Measurements from ENCODE around the gene FSIP1.

The FSIP1 gene

DNA sequence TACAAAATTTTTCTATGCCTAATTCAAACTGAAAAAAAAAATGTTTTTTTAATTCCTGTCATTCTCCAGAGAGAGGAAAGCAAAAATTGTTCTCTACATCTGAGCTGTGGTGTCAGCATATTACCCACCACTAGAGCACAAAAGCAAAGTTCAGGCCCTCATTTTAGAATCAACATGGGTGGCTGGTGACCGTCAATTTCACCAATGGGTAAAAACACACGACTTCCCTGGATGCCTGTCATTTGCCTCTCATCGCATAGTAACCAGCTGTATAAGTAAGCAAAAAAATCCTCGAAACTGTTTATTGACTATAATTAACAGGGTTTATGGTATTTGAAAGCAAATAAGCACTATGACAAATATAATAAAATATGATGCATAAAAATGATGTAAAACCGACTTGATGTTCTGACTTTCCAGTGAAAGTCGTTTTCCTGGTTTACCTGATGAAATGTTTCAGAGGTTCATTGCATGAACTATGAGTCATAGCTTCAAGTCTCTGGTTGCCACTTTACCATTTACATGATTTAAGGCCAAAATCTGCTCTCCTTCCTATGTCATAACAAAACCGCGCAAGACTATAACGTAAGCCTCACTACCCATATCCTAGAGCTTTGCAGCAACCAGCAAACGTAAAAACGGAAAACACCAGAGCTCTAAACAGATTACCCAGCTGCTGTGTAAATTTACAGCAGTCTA is 141.3 kb downstream of the FSIP1 start:
- DNase-seq: peak; percentile 22
- Histone ChIP-seq H4K91ac (ENCODE audit: low read length) (no peak overlapping the region), H2BK120ac (ENCODE audit: low read depth, low read length) (no peak overlapping the region), H3K4me3 (ENCODE audit: insufficient read depth in 1 of 2, low read depth in 1 of 2, low read length in 2 of 2) (no peak overlapping the region), H3K4me2 (ENCODE audit: low read length, poor library complexity, severe bottlenecking) (no peak overlapping the region), H3K4ac (ENCODE audit: low read depth in 1 of 2, low read length in 2 of 2) (no peak overlapping the region), H4K8ac (ENCODE audit: low read length) (no peak overlapping the region), H2BK15ac (ENCODE audit: low read depth, poor library complexity, severe bottlenecking) (no peak overlapping the region), H3K9ac (ENCODE audit: low read length) (no peak overlapping the region), H2AK5ac (ENCODE audit: low read length, severe bottlenecking) (no peak overlapping the region), H3K36me3 (ENCODE audit: control insufficient read depth in 1 of 2, insufficient read depth in 2 of 2, low read depth in 1 of 2, low read length in 2 of 2) (no peaks in the 10 kb centered on the region), H3K23ac (ENCODE audit: low read length in 2 of 2) (no peak overlapping the region), H3K18ac (ENCODE audit: low read depth in 1 of 2, low read length in 2 of 2) (no peak overlapping the region), H3K14ac (ENCODE audit: low read length in 2 of 2) (no peak overlapping the region), H2BK5ac (ENCODE audit: low read depth, low read length, poor library complexity, severe bottlenecking) (no peak overlapping the region), H3K27ac (ENCODE audit: low read length, poor library complexity, severe bottlenecking) (peak overlapping the region; percentile 20), H3K27me3 (ENCODE audit: control insufficient read depth in 1 of 2, insufficient read depth in 1 of 2, low read length in 2 of 2) (no peaks in the 10 kb centered on the region), H2BK12ac (ENCODE audit: low read length in 2 of 2) (no peak overlapping the region), H2AFZ (ENCODE audit: low read depth, low read length) (no peak overlapping the region), H3K79me1 (replicated peaks; ENCODE audit: low read length, poor library complexity, severe bottlenecking) (no peaks in the 10 kb centered on the region), H3K9me3 (ENCODE audit: control insufficient read depth, low read length) (no peaks in the 10 kb centered on the region), H3K4me1 (ENCODE audit: control insufficient read depth, insufficient read depth, low read depth, low read length) (peaks cover 7% of the 10 kb centered on the region)
- WGBS: 84% methylated on average over 9 of the region's 11 CpGs

DNA sequence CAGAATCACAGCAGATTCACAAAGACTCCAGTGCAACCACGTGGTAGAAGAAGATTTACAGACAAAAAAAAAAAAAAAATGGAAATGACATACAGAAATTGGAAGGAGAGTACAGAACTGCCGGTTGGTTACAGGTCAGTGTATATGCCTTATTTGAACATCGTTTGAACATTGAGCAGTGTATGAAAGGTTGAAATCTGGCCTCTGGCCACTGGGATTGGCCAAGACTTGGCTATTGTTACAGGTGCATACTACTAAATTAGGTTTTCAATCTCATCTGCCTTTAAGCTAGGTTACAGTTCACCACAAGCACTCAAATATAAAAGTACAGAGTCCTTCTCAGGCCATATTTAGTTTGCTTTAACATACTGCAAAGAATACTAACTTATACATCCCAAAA is 142.0 kb downstream of the FSIP1 start:
- H3K14ac ChIP-seq (ENCODE audit: low read length in 2 of 2): no peak overlapping the region
- no peaks in the 10 kb centered on the region for H3K27me3 ChIP-seq (ENCODE audit: control insufficient read depth in 1 of 2, insufficient read depth in 1 of 2, low read length in 2 of 2)
- no peak overlapping the region for H2BK12ac ChIP-seq (ENCODE audit: low read length in 2 of 2)
- no peak overlapping the region for H3K4me3 ChIP-seq (ENCODE audit: insufficient read depth in 1 of 2, low read depth in 1 of 2, low read length in 2 of 2)
- H3K9ac ChIP-seq (ENCODE audit: low read length): no peak overlapping the region
- no peak overlapping the region for H2BK5ac ChIP-seq (ENCODE audit: low read depth, low read length, poor library complexity, severe bottlenecking)
- no peak for DNase-seq
- no peak overlapping the region for H4K8ac ChIP-seq (ENCODE audit: low read length)
- no peak overlapping the region for H3K4me2 ChIP-seq (ENCODE audit: low read length, poor library complexity, severe bottlenecking)
- no peak overlapping the region for H2BK15ac ChIP-seq (ENCODE audit: low read depth, poor library complexity, severe bottlenecking)
- H4K91ac ChIP-seq (ENCODE audit: low read length): no peak overlapping the region
- H2BK120ac ChIP-seq (ENCODE audit: low read depth, low read length): no peak overlapping the region
- no peaks in the 10 kb centered on the region for H3K9me3 ChIP-seq (ENCODE audit: control insufficient read depth, low read length)
- no peak overlapping the region for H3K18ac ChIP-seq (ENCODE audit: low read depth in 1 of 2, low read length in 2 of 2)
- no peak overlapping the region for H3K23ac ChIP-seq (ENCODE audit: low read length in 2 of 2)
- H2AFZ ChIP-seq (ENCODE audit: low read depth, low read length): no peak overlapping the region
- no peaks in the 10 kb centered on the region for H3K36me3 ChIP-seq (ENCODE audit: control insufficient read depth in 1 of 2, insufficient read depth in 2 of 2, low read depth in 1 of 2, low read length in 2 of 2)
- WGBS: 92% methylated on average over 3 of the region's 3 CpGs
- H2AK5ac ChIP-seq (ENCODE audit: low read length, severe bottlenecking): no peak overlapping the region
- no peaks in the 10 kb centered on the region for H3K79me1 ChIP-seq (replicated peaks; ENCODE audit: low read length, poor library complexity, severe bottlenecking)
- H3K27ac ChIP-seq (ENCODE audit: low read length, poor library complexity, severe bottlenecking): no peak overlapping the region
- H3K4ac ChIP-seq (ENCODE audit: low read depth in 1 of 2, low read length in 2 of 2): no peak overlapping the region
- peaks cover 7% of the 10 kb centered on the region for H3K4me1 ChIP-seq (ENCODE audit: control insufficient read depth, insufficient read depth, low read depth, low read length)

DNA sequence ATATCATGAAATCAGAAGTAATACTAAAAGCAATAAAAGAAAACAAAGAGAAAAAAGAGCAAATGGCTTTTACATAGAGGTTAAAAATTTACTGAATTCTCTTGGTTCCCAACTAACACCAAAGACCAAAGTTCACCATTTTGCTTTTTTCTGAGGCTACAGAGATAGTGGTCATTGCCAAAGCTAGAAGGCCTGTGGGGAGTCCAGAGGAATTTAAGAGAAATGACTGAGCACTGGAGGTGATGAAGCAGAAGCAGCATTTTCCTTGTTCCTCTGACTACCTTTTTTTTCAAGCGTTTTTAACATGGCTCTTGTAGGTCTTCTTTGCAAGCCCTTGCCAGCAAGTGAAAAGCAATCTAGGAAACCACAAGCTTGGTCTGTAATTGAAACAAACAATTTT is 143.6 kb downstream of the FSIP1 start:
- WGBS: 81% methylated on average over 1 of the region's 1 CpG
- H2AFZ ChIP-seq (ENCODE audit: low read depth, low read length): no peak overlapping the region
- no peak overlapping the region for H2BK5ac ChIP-seq (ENCODE audit: low read depth, low read length, poor library complexity, severe bottlenecking)
- no peak overlapping the region for H4K91ac ChIP-seq (ENCODE audit: low read length)
- no peaks in the 10 kb centered on the region for H3K36me3 ChIP-seq (ENCODE audit: control insufficient read depth in 1 of 2, insufficient read depth in 2 of 2, low read depth in 1 of 2, low read length in 2 of 2)
- no peak overlapping the region for H2BK120ac ChIP-seq (ENCODE audit: low read depth, low read length)
- H3K4ac ChIP-seq (ENCODE audit: low read depth in 1 of 2, low read length in 2 of 2): no peak overlapping the region
- no peaks in the 10 kb centered on the region for H3K79me1 ChIP-seq (replicated peaks; ENCODE audit: low read length, poor library complexity, severe bottlenecking)
- H4K8ac ChIP-seq (ENCODE audit: low read length): no peak overlapping the region
- H3K4me1 ChIP-seq (ENCODE audit: control insufficient read depth, insufficient read depth, low read depth, low read length): peaks cover 2% of the 10 kb centered on the region
- H3K14ac ChIP-seq (ENCODE audit: low read length in 2 of 2): no peak overlapping the region
- no peaks in the 10 kb centered on the region for H3K27me3 ChIP-seq (ENCODE audit: control insufficient read depth in 1 of 2, insufficient read depth in 1 of 2, low read length in 2 of 2)
- H3K4me3 ChIP-seq (ENCODE audit: insufficient read depth in 1 of 2, low read depth in 1 of 2, low read length in 2 of 2): no peak overlapping the region
- H3K27ac ChIP-seq (ENCODE audit: low read length, poor library complexity, severe bottlenecking): no peak overlapping the region
- H2BK15ac ChIP-seq (ENCODE audit: low read depth, poor library complexity, severe bottlenecking): no peak overlapping the region
- H3K4me2 ChIP-seq (ENCODE audit: low read length, poor library complexity, severe bottlenecking): no peak overlapping the region
- no peak overlapping the region for H3K23ac ChIP-seq (ENCODE audit: low read length in 2 of 2)
- no peak overlapping the region for H2AK5ac ChIP-seq (ENCODE audit: low read length, severe bottlenecking)
- no peak overlapping the region for H3K9ac ChIP-seq (ENCODE audit: low read length)
- DNase-seq: no peak
- H2BK12ac ChIP-seq (ENCODE audit: low read length in 2 of 2): no peak overlapping the region
- H3K18ac ChIP-seq (ENCODE audit: low read depth in 1 of 2, low read length in 2 of 2): no peak overlapping the region
- no peaks in the 10 kb centered on the region for H3K9me3 ChIP-seq (ENCODE audit: control insufficient read depth, low read length)

DNA sequence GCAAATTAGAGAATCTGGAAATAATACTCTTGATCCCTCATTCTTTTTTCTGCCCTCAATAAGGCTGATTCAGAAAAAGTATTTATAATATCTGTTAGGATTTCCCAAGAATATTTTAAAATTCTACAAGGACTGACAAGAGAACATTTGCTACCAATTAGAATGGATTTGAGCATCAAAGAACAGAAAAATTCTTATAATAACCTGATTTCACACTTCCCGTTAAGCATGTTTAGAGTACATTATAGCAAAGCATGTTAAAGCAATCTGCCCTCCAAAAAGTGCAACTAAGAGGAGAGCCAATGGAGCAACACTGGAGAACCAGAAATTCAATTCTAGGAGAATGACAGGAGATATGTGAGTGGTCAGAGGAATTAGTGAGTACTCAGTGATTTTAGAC is 144.6 kb downstream of the FSIP1 start:
- Histone ChIP-seq H2AK5ac (ENCODE audit: low read length, severe bottlenecking) (no peak overlapping the region), H3K9me3 (ENCODE audit: control insufficient read depth, low read length) (no peaks in the 10 kb centered on the region), H3K4me2 (ENCODE audit: low read length, poor library complexity, severe bottlenecking) (no peak overlapping the region), H3K4ac (ENCODE audit: low read depth in 1 of 2, low read length in 2 of 2) (no peak overlapping the region), H3K14ac (ENCODE audit: low read length in 2 of 2) (no peak overlapping the region), H3K27me3 (ENCODE audit: control insufficient read depth in 1 of 2, insufficient read depth in 1 of 2, low read length in 2 of 2) (no peaks in the 10 kb centered on the region), H2BK15ac (ENCODE audit: low read depth, poor library complexity, severe bottlenecking) (no peak overlapping the region), H4K8ac (ENCODE audit: low read length) (no peak overlapping the region), H2BK12ac (ENCODE audit: low read length in 2 of 2) (no peak overlapping the region), H3K9ac (ENCODE audit: low read length) (no peak overlapping the region), H3K36me3 (ENCODE audit: control insufficient read depth in 1 of 2, insufficient read depth in 2 of 2, low read depth in 1 of 2, low read length in 2 of 2) (no peaks in the 10 kb centered on the region), H2BK5ac (ENCODE audit: low read depth, low read length, poor library complexity, severe bottlenecking) (no peak overlapping the region), H3K4me3 (ENCODE audit: insufficient read depth in 1 of 2, low read depth in 1 of 2, low read length in 2 of 2) (no peak overlapping the region), H3K23ac (ENCODE audit: low read length in 2 of 2) (no peak overlapping the region), H3K27ac (ENCODE audit: low read length, poor library complexity, severe bottlenecking) (no peak overlapping the region), H3K79me1 (replicated peaks; ENCODE audit: low read length, poor library complexity, severe bottlenecking) (no peaks in the 10 kb centered on the region), H4K91ac (ENCODE audit: low read length) (no peak overlapping the region), H2BK120ac (ENCODE audit: low read depth, low read length) (no peak overlapping the region), H3K4me1 (ENCODE audit: control insufficient read depth, insufficient read depth, low read depth, low read length) (peaks cover 1% of the 10 kb centered on the region), H2AFZ (ENCODE audit: low read depth, low read length) (no peak overlapping the region), H3K18ac (ENCODE audit: low read depth in 1 of 2, low read length in 2 of 2) (no peak overlapping the region)
- DNase-seq: no peak
- WGBS: no CpG with 5 or more reads among the region's 1 CpG
